ENCODE data around the gene NUP85.
"Not testable (repeated sequence)": the region's sequence is repeated elsewhere in the genome, so short reads cannot be mapped to it uniquely, and the experiment has no call there.

Gene NUP85

GRCh38 chr17:75266316-75267152 is 61.1 kb downstream of the NUP85 start:
- DNase-seq (ENCODE audit: low spot score) (no peak), FAIRE-seq (no peak)

DNA sequence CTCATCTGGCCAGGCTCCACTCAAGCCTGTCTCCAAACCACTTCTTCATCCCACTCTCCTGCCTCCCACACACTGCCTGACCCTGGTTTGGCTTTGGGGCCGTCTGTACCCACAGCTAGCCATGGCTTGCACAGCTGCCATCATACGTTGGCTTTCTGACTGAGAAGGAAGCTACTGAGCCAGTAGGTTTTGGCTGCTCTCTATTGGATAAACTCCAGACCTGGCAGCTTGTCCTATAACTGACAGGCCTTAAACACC is 61.6 kb downstream of the NUP85 start:
- DNase-seq (ENCODE audit: low spot score) (no peak), FAIRE-seq (no peak)

DNA sequence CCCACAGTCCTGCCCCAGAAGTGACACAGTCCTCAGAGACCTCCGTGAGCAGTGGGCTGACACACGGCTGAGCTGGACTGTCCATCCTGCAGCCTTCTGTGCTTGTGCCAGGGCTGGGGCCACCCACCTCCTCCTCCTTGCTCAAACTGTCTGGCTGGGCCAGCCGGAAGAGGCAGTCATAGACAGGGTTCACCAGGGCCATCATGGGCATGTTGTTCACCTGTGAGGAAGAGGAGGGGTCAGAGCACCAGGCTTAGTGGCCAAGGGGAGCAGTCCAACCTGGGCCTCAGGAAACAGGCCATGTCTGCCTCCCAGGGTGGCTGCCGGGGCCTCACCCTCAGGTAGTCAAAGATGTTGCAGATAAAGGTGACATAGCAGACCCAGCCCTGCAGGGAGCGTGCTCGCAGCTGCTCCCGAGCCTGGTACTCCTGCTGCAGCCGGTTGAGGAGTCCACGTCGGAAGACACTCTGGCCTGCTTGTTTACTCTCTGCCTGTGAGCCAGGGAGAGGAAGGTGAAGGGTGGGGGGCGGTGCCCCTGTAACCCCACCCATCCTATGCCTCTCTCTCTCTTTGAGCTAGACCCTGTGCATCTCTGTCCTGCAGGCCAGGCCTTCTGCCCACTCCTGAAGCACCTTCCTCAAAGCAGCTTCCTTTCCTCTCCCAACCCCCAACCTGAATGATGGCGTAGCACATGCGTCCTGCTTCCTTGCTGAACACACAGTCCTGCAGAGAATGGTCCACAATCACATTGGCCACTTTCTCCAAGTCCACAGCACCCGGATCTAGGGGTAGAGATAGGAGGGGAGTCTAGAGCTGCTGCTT is 62.1 kb downstream of the NUP85 start:
- FAIRE-seq (no peak), DNase-seq (ENCODE audit: low spot score) (no peak)

DNA sequence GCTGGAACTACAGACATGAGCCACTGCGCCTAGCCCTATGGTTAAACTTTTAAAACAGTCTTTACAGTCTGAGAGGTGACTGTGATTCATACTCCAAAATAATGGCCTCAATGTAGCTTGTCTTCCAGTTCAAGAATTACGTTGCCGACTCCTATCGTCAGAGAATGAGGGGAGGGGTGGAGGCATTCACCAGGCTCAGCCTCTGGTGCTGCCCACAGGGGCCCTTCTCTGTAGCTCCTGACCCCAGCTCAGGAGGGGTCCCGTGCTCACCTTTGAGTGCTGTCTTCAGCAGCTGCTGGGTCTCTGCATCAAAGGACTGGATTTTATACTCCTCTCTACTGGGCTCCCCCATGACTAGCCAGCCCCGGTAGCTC is 64.4 kb downstream of the NUP85 start:
- no peak for DNase-seq (ENCODE audit: low spot score)
- no peak for FAIRE-seq

DNA sequence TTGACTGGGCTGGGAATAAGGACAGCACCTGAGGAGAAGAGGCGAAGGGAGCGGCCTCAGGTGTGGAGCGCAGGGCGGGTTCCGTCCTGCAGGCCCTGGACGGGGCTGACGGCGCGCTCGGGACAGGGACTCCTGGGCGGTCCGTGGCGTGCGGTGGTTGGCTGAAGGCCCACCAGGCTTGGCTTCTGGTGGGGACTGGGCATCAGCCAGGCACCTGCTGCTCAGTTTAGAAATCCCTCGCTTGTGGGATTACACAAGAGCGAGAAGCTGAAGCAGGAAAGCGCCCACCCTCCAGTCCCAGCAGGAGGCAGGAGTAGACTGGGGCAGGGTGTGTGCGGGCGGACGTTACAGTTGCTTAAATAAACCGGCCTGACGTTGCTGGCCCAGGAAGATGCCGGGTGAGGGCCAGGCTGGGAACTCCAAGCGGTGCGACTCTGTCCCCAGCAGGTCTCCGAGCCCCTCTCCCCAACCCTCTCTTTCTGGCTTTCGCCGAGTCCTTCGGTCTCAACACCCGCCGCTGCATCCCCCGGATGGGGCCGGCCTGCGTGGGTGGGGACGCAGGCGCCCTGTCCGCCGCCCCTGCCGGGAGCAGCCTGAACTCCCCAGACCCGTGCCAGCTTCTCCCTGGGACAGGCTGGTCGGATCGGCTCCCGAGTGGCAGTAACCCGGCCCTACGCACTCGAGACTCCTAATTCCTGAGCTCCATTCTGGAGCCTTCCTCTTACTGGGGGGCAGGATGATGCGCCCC is 64.9 kb downstream of the NUP85 start:
- DNase-seq (ENCODE audit: low spot score) = peak; percentile 85
- no peak for FAIRE-seq

- no peak for DNase-seq (ENCODE audit: low spot score)
- no peak for FAIRE-seq
Measured at GRCh38 chr17:75270966-75271232, 65.4 kb downstream of the NUP85 start, which contains the start of gene MIF4GD. TSS of gene MIF4GD (minus strand) at chr17:75271231. CDS start at chr17:75270195, 1,036 bp downstream.

- FAIRE-seq (peak; percentile 92), DNase-seq (ENCODE audit: low spot score) (peak; percentile 99)
Measured at GRCh38 chr17:75271233-75271954, 65.9 kb downstream of the NUP85 start.

GRCh38 chr17:75271955-75272847 is 66.7 kb downstream of the NUP85 start:
- DNase-seq (ENCODE audit: low spot score) = no peak
- peak; percentile 20 for FAIRE-seq

DNA sequence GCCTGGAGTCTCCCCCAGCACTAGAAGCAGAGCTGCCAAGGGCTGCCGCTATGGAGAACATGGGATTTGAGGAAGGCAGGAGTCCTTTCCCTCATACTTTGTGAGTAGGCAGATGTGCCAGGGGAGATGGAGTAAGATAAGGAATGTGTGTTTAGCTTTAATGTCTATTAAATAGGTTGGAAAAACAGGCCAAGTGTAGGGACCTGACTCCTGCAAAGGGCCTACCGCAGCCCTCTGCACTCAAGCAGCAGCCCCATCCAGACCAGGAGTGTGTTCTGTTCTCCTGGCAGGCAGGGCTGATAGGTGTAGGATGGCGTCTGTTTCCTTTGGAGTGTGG is 67.3 kb downstream of the NUP85 start:
- DNase-seq (ENCODE audit: low spot score) (no peak), FAIRE-seq (peak; percentile 82)

GRCh38 chr17:75273977-75274708 is 68.7 kb downstream of the NUP85 start:
- DNase-seq (ENCODE audit: low spot score) = no peak
- no peak for FAIRE-seq

DNA sequence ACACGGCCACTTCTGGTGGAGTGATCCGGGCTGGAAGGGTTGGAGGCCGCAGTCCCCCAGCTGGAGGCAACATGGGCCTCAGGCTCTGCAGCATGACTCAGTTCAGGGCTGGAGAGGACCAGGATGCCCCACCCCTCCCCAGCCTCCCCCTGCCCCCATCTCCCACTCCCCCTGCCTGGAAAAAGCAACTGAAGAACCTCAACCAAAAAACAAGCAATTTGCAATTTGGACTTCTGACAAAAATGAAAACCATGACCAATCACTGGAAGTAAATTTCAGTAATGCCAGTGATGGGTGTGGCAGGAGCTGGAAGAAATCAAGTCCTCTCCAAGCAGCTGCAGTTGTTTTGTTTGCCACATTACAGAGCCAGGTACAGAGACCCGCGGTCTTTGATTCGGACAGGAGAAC is 72.2 kb downstream of the NUP85 start:
- FAIRE-seq = no peak
- DNase-seq (ENCODE audit: low spot score) = peak; percentile 51

GRCh38 chr17:75280189-75280588 is 74.7 kb downstream of the NUP85 start:
- not testable (repeated sequence) for FAIRE-seq; DNase-seq (ENCODE audit: low spot score)

- no peak for DNase-seq (ENCODE audit: low spot score)
- no peak for FAIRE-seq
Measured at GRCh38 chr17:75285123-75285522, 79.6 kb downstream of the NUP85 start.
